ENCODE results near the gene PPFIBP1.
"Not testable (repeated sequence)": the region's sequence is repeated elsewhere in the genome, so short reads cannot be mapped to it uniquely, and the experiment has no call there.

PPFIBP1 gene

GRCh38 chr12:27635349-27635972 lies 111.5 kb downstream of the PPFIBP1 start:
- H2AFZ ChIP-seq (ENCODE audit: low read depth, low read length): no peak overlapping the region

GRCh38 chr12:27636569-27636968 lies 112.6 kb downstream of the PPFIBP1 start:
- not testable (repeated sequence) for H2BK15ac ChIP-seq (ENCODE audit: low read depth, poor library complexity, severe bottlenecking); DNase-seq; H2BK12ac ChIP-seq (ENCODE audit: low read length in 2 of 2); H3K14ac ChIP-seq (ENCODE audit: low read length in 2 of 2); H3K79me1 ChIP-seq (replicated peaks; ENCODE audit: low read length, poor library complexity, severe bottlenecking); H3K18ac ChIP-seq (ENCODE audit: low read depth in 1 of 2, low read length in 2 of 2); H3K27me3 ChIP-seq (ENCODE audit: control insufficient read depth in 1 of 2, insufficient read depth in 1 of 2, low read length in 2 of 2); H2BK120ac ChIP-seq (ENCODE audit: low read depth, low read length); H3K23ac ChIP-seq (ENCODE audit: low read length in 2 of 2); H2AFZ ChIP-seq (ENCODE audit: low read depth, low read length); H3K4me2 ChIP-seq (ENCODE audit: low read length, poor library complexity, severe bottlenecking); H4K8ac ChIP-seq (ENCODE audit: low read length); H3K9me3 ChIP-seq (ENCODE audit: control insufficient read depth, low read length); H3K4me1 ChIP-seq (ENCODE audit: control insufficient read depth, insufficient read depth, low read depth, low read length); H2AK5ac ChIP-seq (ENCODE audit: low read length, severe bottlenecking); H3K27ac ChIP-seq (ENCODE audit: low read length, poor library complexity, severe bottlenecking); H3K4me3 ChIP-seq (ENCODE audit: insufficient read depth in 1 of 2, low read depth in 1 of 2, low read length in 2 of 2); H2BK5ac ChIP-seq (ENCODE audit: low read depth, low read length, poor library complexity, severe bottlenecking); H4K91ac ChIP-seq (ENCODE audit: low read length); H3K4ac ChIP-seq (ENCODE audit: low read depth in 1 of 2, low read length in 2 of 2)
- H3K36me3 ChIP-seq (ENCODE audit: control insufficient read depth in 1 of 2, insufficient read depth in 2 of 2, low read depth in 1 of 2, low read length in 2 of 2): peaks cover 0 to 51% of the 10 kb centered on the region in 2 experiments
- peak overlapping the region; percentile 1 for H3K9ac ChIP-seq (ENCODE audit: low read length)
- 98% methylated on average over 4 of the region's 4 CpGs for WGBS

More at GRCh38 chr12:27635349-27635972, 111.5 kb downstream of the PPFIBP1 start:
- no peaks in the 10 kb centered on the region for H3K4me1 ChIP-seq (ENCODE audit: control insufficient read depth, insufficient read depth, low read depth, low read length)
- H3K18ac ChIP-seq (ENCODE audit: low read depth in 1 of 2, low read length in 2 of 2): no peak overlapping the region
- no peak overlapping the region for H2BK5ac ChIP-seq (ENCODE audit: low read depth, low read length, poor library complexity, severe bottlenecking)
- no peak overlapping the region for H2AK5ac ChIP-seq (ENCODE audit: low read length, severe bottlenecking)
- no peak overlapping the region for H3K23ac ChIP-seq (ENCODE audit: low read length in 2 of 2)
- no peak overlapping the region for H4K91ac ChIP-seq (ENCODE audit: low read length)
- DNase-seq: peak; percentile 74
- WGBS: 81% methylated on average over 7 of the region's 7 CpGs
- peaks cover 10% of the 10 kb centered on the region for H3K79me1 ChIP-seq (replicated peaks; ENCODE audit: low read length, poor library complexity, severe bottlenecking)
- H3K9me3 ChIP-seq (ENCODE audit: control insufficient read depth, low read length): no peaks in the 10 kb centered on the region
- H2BK120ac ChIP-seq (ENCODE audit: low read depth, low read length): no peak overlapping the region
- no peak overlapping the region for H3K14ac ChIP-seq (ENCODE audit: low read length in 2 of 2)
- H4K8ac ChIP-seq (ENCODE audit: low read length): no peak overlapping the region
- H3K4me3 ChIP-seq (ENCODE audit: insufficient read depth in 1 of 2, low read depth in 1 of 2, low read length in 2 of 2): no peak overlapping the region
- no peak overlapping the region for H3K4ac ChIP-seq (ENCODE audit: low read depth in 1 of 2, low read length in 2 of 2)
- no peaks in the 10 kb centered on the region for H3K27me3 ChIP-seq (ENCODE audit: control insufficient read depth in 1 of 2, insufficient read depth in 1 of 2, low read length in 2 of 2)
- no peak overlapping the region for H2BK15ac ChIP-seq (ENCODE audit: low read depth, poor library complexity, severe bottlenecking)
- no peak overlapping the region for H3K27ac ChIP-seq (ENCODE audit: low read length, poor library complexity, severe bottlenecking)
- H2BK12ac ChIP-seq (ENCODE audit: low read length in 2 of 2): no peak overlapping the region
- no peak overlapping the region for H3K4me2 ChIP-seq (ENCODE audit: low read length, poor library complexity, severe bottlenecking)
- H3K36me3 ChIP-seq (ENCODE audit: control insufficient read depth in 1 of 2, insufficient read depth in 2 of 2, low read depth in 1 of 2, low read length in 2 of 2): peaks cover 0 to 47% of the 10 kb centered on the region in 2 experiments
- peak overlapping the region; percentile 42 for H3K9ac ChIP-seq (ENCODE audit: low read length)

- Histone ChIP-seq H3K36me3 (ENCODE audit: control insufficient read depth in 1 of 2, insufficient read depth in 2 of 2, low read depth in 1 of 2, low read length in 2 of 2) (peaks cover 0 to 56% of the 10 kb centered on the region in 2 experiments), H4K91ac (ENCODE audit: low read length) (no peak overlapping the region)
Measured at GRCh38 chr12:27637524-27637923, 113.5 kb downstream of the PPFIBP1 start.

GRCh38 chr12:27639265-27639664 lies 115.3 kb downstream of the PPFIBP1 start:
- Histone ChIP-seq H4K91ac (ENCODE audit: low read length) (no peak overlapping the region), H2AK5ac (ENCODE audit: low read length, severe bottlenecking) (no peak overlapping the region), H4K8ac (ENCODE audit: low read length) (no peak overlapping the region), H3K4me2 (ENCODE audit: low read length, poor library complexity, severe bottlenecking) (no peak overlapping the region), H2BK5ac (ENCODE audit: low read depth, low read length, poor library complexity, severe bottlenecking) (no peak overlapping the region), H3K18ac (ENCODE audit: low read depth in 1 of 2, low read length in 2 of 2) (no peak overlapping the region), H3K4me1 (ENCODE audit: control insufficient read depth, insufficient read depth, low read depth, low read length) (peaks cover 2% of the 10 kb centered on the region), H3K79me1 (replicated peaks; ENCODE audit: low read length, poor library complexity, severe bottlenecking) (peaks cover 14% of the 10 kb centered on the region), H3K9me3 (ENCODE audit: control insufficient read depth, low read length) (no peaks in the 10 kb centered on the region), H3K36me3 (ENCODE audit: control insufficient read depth in 1 of 2, insufficient read depth in 2 of 2, low read depth in 1 of 2, low read length in 2 of 2) (peaks cover 0 to 47% of the 10 kb centered on the region in 2 experiments), H2AFZ (ENCODE audit: low read depth, low read length) (no peak overlapping the region), H3K27me3 (ENCODE audit: control insufficient read depth in 1 of 2, insufficient read depth in 1 of 2, low read length in 2 of 2) (no peaks in the 10 kb centered on the region), H3K23ac (ENCODE audit: low read length in 2 of 2) (no peak overlapping the region), H2BK120ac (ENCODE audit: low read depth, low read length) (no peak overlapping the region), H3K4ac (ENCODE audit: low read depth in 1 of 2, low read length in 2 of 2) (no peak overlapping the region), H3K14ac (ENCODE audit: low read length in 2 of 2) (no peak overlapping the region), H3K27ac (ENCODE audit: low read length, poor library complexity, severe bottlenecking) (no peak overlapping the region), H2BK15ac (ENCODE audit: low read depth, poor library complexity, severe bottlenecking) (no peak overlapping the region), H2BK12ac (ENCODE audit: low read length in 2 of 2) (no peak overlapping the region), H3K4me3 (ENCODE audit: insufficient read depth in 1 of 2, low read depth in 1 of 2, low read length in 2 of 2) (no peak overlapping the region), H3K9ac (ENCODE audit: low read length) (no peak overlapping the region)
- DNase-seq: no peak
- WGBS: 93% methylated on average over 2 of the region's 3 CpGs

More at GRCh38 chr12:27637524-27637923, 113.5 kb downstream of the PPFIBP1 start:
- Histone ChIP-seq H3K18ac (ENCODE audit: low read depth in 1 of 2, low read length in 2 of 2) (no peak overlapping the region), H2AFZ (ENCODE audit: low read depth, low read length) (no peak overlapping the region), H3K9ac (ENCODE audit: low read length) (no peak overlapping the region), H2AK5ac (ENCODE audit: low read length, severe bottlenecking) (no peak overlapping the region), H3K4me1 (ENCODE audit: control insufficient read depth, insufficient read depth, low read depth, low read length) (no peaks in the 10 kb centered on the region), H3K27ac (ENCODE audit: low read length, poor library complexity, severe bottlenecking) (no peak overlapping the region), H4K8ac (ENCODE audit: low read length) (no peak overlapping the region), H3K9me3 (ENCODE audit: control insufficient read depth, low read length) (no peaks in the 10 kb centered on the region), H3K23ac (ENCODE audit: low read length in 2 of 2) (no peak overlapping the region), H3K27me3 (ENCODE audit: control insufficient read depth in 1 of 2, insufficient read depth in 1 of 2, low read length in 2 of 2) (no peaks in the 10 kb centered on the region), H3K4me3 (ENCODE audit: insufficient read depth in 1 of 2, low read depth in 1 of 2, low read length in 2 of 2) (no peak overlapping the region), H2BK120ac (ENCODE audit: low read depth, low read length) (no peak overlapping the region), H3K79me1 (replicated peaks; ENCODE audit: low read length, poor library complexity, severe bottlenecking) (peaks cover 11% of the 10 kb centered on the region), H2BK5ac (ENCODE audit: low read depth, low read length, poor library complexity, severe bottlenecking) (no peak overlapping the region), H3K4ac (ENCODE audit: low read depth in 1 of 2, low read length in 2 of 2) (no peak overlapping the region), H2BK15ac (ENCODE audit: low read depth, poor library complexity, severe bottlenecking) (no peak overlapping the region), H3K14ac (ENCODE audit: low read length in 2 of 2) (no peak overlapping the region), H2BK12ac (ENCODE audit: low read length in 2 of 2) (no peak overlapping the region), H3K4me2 (ENCODE audit: low read length, poor library complexity, severe bottlenecking) (no peak overlapping the region)
- DNase-seq: no peak
- WGBS: no CpG with 5 or more reads among the region's 1 CpG
